ENCODE data around the gene PPM1D.

Gene PPM1D

DNA sequence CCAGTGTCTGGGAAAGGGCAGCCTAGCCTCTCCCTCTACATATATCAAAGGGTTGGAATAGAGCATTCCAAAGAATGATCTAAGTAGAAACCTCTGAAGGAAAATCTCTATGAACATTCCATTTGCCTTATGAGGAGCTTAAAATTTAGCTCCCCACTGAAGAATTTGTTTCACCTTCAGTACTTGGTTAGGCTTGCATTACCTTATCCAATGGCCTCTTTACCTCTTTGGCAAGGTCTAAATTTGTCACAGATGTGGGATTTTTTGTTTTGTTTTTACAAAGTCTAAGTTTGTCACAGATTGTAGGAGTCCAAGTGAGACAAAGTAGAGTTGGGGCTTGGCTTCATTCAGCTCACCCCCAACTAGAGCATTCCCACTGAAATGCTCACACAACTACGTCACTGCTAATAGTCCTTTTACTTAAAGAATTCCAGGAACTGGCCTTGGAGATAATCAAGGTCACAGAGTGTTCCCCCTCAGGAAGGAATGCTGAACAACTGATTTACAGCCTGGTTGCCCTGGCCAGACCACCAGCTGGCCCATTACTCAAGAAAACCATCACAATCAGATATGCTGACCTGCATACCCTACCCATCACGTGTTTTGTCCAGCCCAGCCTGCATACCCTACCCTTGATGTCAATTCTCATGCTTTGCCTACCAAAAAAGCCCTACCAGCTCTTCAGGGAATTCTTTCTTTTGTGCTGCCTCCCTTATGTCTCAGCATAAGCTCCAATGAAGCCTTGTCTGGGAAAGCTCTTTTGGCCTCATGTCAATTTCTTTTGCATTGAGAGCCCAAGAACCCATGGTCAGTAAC lies 26.5 kb upstream of the PPM1D start:
- ChIA-PET POLR2A (interaction anchor here (0.6 to 2.3 kb wide), 8 partner anchors 16 to 1150 kb away, joined by 3 to 12 read pairs (median 5); partner anchors contain the start of genes APPBP2, PPM1D and USP32), CTCF (interaction anchor here (0.7 to 2.0 kb wide), 17 partner anchors 9 to 432 kb away, joined by 3 to 15 read pairs (median 4); partner anchors contain the start of gene PPM1D)
- peak; percentile 93 for DNase-seq (ENCODE audit: low read depth, low spot score)
- no peak overlapping the region for H3K4me3 ChIP-seq (ENCODE audit: low read depth, low read length)
- TF ChIP-seq CTCF (IDR thresholded peaks at IDR 0.05; ENCODE audit: insufficient read depth, low read length, missing control alignments) = peak; percentile 14

- peak overlapping the region; percentile 46 for H3K4me3 ChIP-seq (ENCODE audit: low read depth, low read length)
- CTCF ChIA-PET = interaction anchor here (0.9 to 4.2 kb wide), 11 partner anchors 9 to 63 kb away, joined by 3 to 25 read pairs (median 5); partner anchors contain the start of gene PPM1D
- POLR2A ChIA-PET = interaction anchor here (1.1 to 1.8 kb wide), 2 partner anchors 23 to 51 kb away, joined by 3 to 5 read pairs; partner anchors contain the start of genes APPBP2 and PPM1D
- DNase-seq (ENCODE audit: low read depth, low spot score) = no peak
- TF ChIP-seq CTCF (IDR thresholded peaks at IDR 0.05; ENCODE audit: insufficient read depth, low read length, missing control alignments) = peak; percentile 10
These were observed 22.7 kb upstream of the PPM1D start for GRCh38 chr17:60577147-60577915.

DNA sequence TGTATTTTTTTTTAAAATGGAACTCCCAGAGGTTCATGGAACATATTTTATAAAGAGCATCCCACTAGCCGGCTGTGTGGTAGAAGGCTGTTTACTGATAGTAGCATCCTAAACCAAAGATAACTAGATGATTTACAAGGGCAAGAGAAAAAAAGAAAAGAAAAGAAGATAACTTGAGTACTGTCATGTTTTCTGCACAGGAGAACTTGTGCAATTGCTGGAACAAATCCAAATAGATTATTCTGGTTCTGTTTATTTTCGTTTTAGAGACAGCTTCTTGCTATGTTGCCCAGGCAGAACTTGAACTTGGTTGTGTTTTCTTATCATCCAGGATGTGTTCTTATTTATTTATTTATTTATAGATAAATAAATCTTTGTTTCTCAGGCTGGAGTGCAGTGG lies 20.9 kb upstream of the PPM1D start:
- CTCF ChIA-PET = interaction anchor here (0.6 to 4.2 kb wide), 3 partner anchors 12 to 61 kb away, joined by 3 to 25 read pairs (median 20); no protein-coding TSS in a partner anchor
- POLR2A ChIA-PET = no interaction called here
- no peak overlapping the region for H3K4me3 ChIP-seq (ENCODE audit: low read depth, low read length)
- TF ChIP-seq CTCF (IDR thresholded peaks at IDR 0.05; ENCODE audit: insufficient read depth, low read length, missing control alignments) = no peak
- no peak for DNase-seq (ENCODE audit: low read depth, low spot score)

- no peak overlapping the region for H3K4me3 ChIP-seq (ENCODE audit: low read depth, low read length)
- CTCF ChIA-PET = interaction anchor here (1.2 to 4.2 kb wide), 3 partner anchors 11 to 24 kb away, joined by 3 to 20 read pairs (median 4); no protein-coding TSS in a partner anchor
- POLR2A ChIA-PET = no interaction called here
- no peak for TF ChIP-seq CTCF (IDR thresholded peaks at IDR 0.05; ENCODE audit: insufficient read depth, low read length, missing control alignments)
- no peak for DNase-seq (ENCODE audit: low read depth, low spot score)
These were observed 20.4 kb upstream of the PPM1D start for GRCh38 chr17:60579551-60579950.

- H3K4me3 ChIP-seq (ENCODE audit: low read depth, low read length) = no peak overlapping the region
- no peak for DNase-seq (ENCODE audit: low read depth, low spot score)
- ChIA-PET POLR2A (no interaction called here), CTCF (interaction anchor here (1.0 to 1.9 kb wide), 6 partner anchors 9 to 20 kb away, joined by 3 to 6 read pairs (median 4); no protein-coding TSS in a partner anchor)
- TF ChIP-seq CTCF (IDR thresholded peaks at IDR 0.05; ENCODE audit: insufficient read depth, low read length, missing control alignments) = no peak
These were observed 17.0 kb upstream of the PPM1D start for GRCh38 chr17:60583008-60583407.

Measured in AG04449 (cell line).